HG03565 (cell line): ENCODE measurements around the gene PFN2.
"Not testable (repeated sequence)": the region's sequence is repeated elsewhere in the genome, so short reads cannot be mapped to it uniquely, and the experiment has no call there.

Experiments
- ATAC-seq: cut with Tn5 transposase; IDR thresholded peaks from one replicate; pipeline ENCODE4 v1.9.1; 2021; ENCODE audit warnings: mild to moderate bottlenecking, moderate library complexity; ENCODE audit not compliant: unreplicated experiment

PFN2 gene

GRCh38 chr3:149970716-149971402 lies at the start of gene PFN2:
Gene PFN2 (minus strand): TSS chr3:149970895. CDS start chr3:149970856, 39 bp downstream.
- ATAC-seq = no peak

- no peak for ATAC-seq
Measured at GRCh38 chr3:150015901-150016300, 45.2 kb upstream of the PFN2 start.

- no peak for ATAC-seq
Measured at GRCh38 chr3:150014782-150015181, 44.1 kb upstream of the PFN2 start.

GRCh38 chr3:150013801-150014200 lies 43.1 kb upstream of the PFN2 start:
- ATAC-seq = no peak

GRCh38 chr3:150006794-150007193 lies 36.1 kb upstream of the PFN2 start:
- no peak for ATAC-seq

- ATAC-seq = no peak
Measured at GRCh38 chr3:150005243-150006112, 34.8 kb upstream of the PFN2 start.

GRCh38 chr3:150000641-150001040 lies 29.9 kb upstream of the PFN2 start:
- no peak for ATAC-seq

- no peak for ATAC-seq
Measured at GRCh38 chr3:149999421-149999820, 28.7 kb upstream of the PFN2 start.

- no peak for ATAC-seq
Measured at GRCh38 chr3:149998946-149999345, 28.3 kb upstream of the PFN2 start.

- no peak for ATAC-seq
Measured at GRCh38 chr3:149992416-149993058, 21.8 kb upstream of the PFN2 start.

- ATAC-seq = no peak
Measured at GRCh38 chr3:149990423-149990948, 19.8 kb upstream of the PFN2 start.

GRCh38 chr3:149989307-149989706 lies 18.6 kb upstream of the PFN2 start:
- ATAC-seq = no peak

- no peak for ATAC-seq
Measured at GRCh38 chr3:149983628-149984027, 12.9 kb upstream of the PFN2 start.

GRCh38 chr3:149983053-149983452 lies 12.4 kb upstream of the PFN2 start:
- not testable (repeated sequence) for ATAC-seq

- ATAC-seq = not testable (repeated sequence)
Measured at GRCh38 chr3:149981979-149982378, 11.3 kb upstream of the PFN2 start.

- ATAC-seq = no peak
Measured at GRCh38 chr3:149977386-149977785, 6.7 kb upstream of the PFN2 start.

- no peak for ATAC-seq
Measured at GRCh38 chr3:149975919-149976318, 5.2 kb upstream of the PFN2 start.

GRCh38 chr3:149971403-149972075 lies 844 bp upstream of the PFN2 start:
- ATAC-seq = no peak

GRCh38 chr3:149969940-149970715 lies 567 bp downstream of the PFN2 start:
- peak; percentile 45 for ATAC-seq
